Stimulated activated CD4-positive, alpha-beta T cell treated with anti-CD3 and anti-CD28 coated beads, Interleukin-15, amount 100 ng/mL, for 1 hour (primary cell): Measurements from ENCODE around the gene COG4.

Source experiments
- DNase-seq, 2 donors: peaks; one replicate each; pipeline ENCODE4 v3.0.0-alpha.2; 2020; ENCODE audit warnings: low read depth in 1 of 2, low spot score in 1 of 2

COG4 gene

GRCh38 chr16:70480127-70481105 lies 42.9 kb downstream of the COG4 start:
- DNase-seq, result no peak

GRCh38 chr16:70478912-70479341 lies 44.4 kb downstream of the COG4 start:
- DNase-seq, result no peak

GRCh38 chr16:70478169-70478568 lies 45.2 kb downstream of the COG4 start:
- DNase-seq, result no peak

- DNase-seq, result no peak
These were observed 46.9 kb downstream of the COG4 start for GRCh38 chr16:70476272-70477020.

GRCh38 chr16:70475054-70475871 lies 48.1 kb downstream of the COG4 start:
- DNase-seq, result no peak

- no peak for DNase-seq
These were observed 48.9 kb downstream of the COG4 start for GRCh38 chr16:70474320-70475053.

- no peak for DNase-seq
These were observed 49.7 kb downstream of the COG4 start for GRCh38 chr16:70473446-70474319.

- no peak for DNase-seq
These were observed 50.4 kb downstream of the COG4 start for GRCh38 chr16:70472786-70473433.

- no peak for DNase-seq
These were observed 52.4 kb downstream of the COG4 start for GRCh38 chr16:70470927-70471341.

- DNase-seq, result no peak
These were observed 53.0 kb downstream of the COG4 start for GRCh38 chr16:70470141-70470926.

GRCh38 chr16:70468776-70469525 lies 54.4 kb downstream of the COG4 start:
- DNase-seq, result no peak

GRCh38 chr16:70467608-70468007 lies 55.7 kb downstream of the COG4 start:
- DNase-seq, result no peak

GRCh38 chr16:70467113-70467512 lies 56.2 kb downstream of the COG4 start:
- no peak for DNase-seq

- no peak for DNase-seq
These were observed 56.6 kb downstream of the COG4 start for GRCh38 chr16:70466805-70467076.

GRCh38 chr16:70465999-70466804 lies 57.2 kb downstream of the COG4 start:
- DNase-seq, result no peak

- DNase-seq, result no peak
These were observed 60.1 kb downstream of the COG4 start for GRCh38 chr16:70463235-70463634.

- DNase-seq, result no peak
These were observed 62.6 kb downstream of the COG4 start for GRCh38 chr16:70460737-70461261.
